GM18867 (cell line): Measurements from ENCODE around the gene EPHX1.
A peak's percentile ranks its signal among the peaks of the same experiment; 100 is the strongest.
"Not testable (repeated sequence)": the region's sequence is repeated elsewhere in the genome, so short reads cannot be mapped to it uniquely, and the experiment has no call there.

Experiments
- ATAC-seq: cut with Tn5 transposase; IDR thresholded peaks from one replicate; pipeline ENCODE4 v1.9.1; 2021; ENCODE audit warnings: mild to moderate bottlenecking, moderate library complexity; ENCODE audit not compliant: unreplicated experiment

EPHX1 gene

DNA sequence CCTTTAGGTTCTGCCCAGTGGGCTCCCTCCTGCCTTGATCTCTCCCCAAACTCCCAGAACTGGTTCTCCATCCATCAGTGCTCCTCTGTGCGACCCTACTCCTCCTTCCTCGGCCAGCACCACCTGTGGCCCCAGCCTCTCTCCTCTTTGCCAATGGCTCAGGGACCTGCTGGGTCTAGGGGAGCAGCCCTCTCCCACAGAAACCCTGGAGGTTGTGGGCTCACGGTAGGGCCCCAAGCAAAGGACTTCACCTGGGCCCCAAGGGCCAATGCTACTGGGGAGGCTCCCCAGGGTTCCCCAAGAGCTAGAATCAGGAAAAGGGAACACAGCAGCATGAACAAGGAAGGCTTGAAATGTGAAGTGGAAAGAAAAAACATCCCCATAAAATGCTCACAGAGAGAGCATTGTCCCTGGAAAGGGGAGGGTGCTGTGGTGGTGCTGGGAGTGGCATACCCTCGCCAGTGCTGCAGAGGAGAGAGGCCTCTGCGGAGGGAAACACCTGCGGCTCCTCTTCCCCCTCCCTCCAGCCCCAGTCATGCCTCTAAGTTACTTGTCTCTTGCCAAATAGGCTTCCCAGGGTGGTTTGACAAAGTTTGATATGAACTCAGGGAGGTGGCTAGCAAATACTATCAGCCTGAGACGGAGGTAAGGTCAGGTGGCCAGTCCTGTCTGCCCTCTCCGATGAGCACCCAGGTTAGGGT, 69.7 kb downstream of the EPHX1 start:
- ATAC-seq = no peak

- ATAC-seq = no peak
Measured at GRCh38 chr1:225880222-225880588, 70.3 kb downstream of the EPHX1 start.

DNA sequence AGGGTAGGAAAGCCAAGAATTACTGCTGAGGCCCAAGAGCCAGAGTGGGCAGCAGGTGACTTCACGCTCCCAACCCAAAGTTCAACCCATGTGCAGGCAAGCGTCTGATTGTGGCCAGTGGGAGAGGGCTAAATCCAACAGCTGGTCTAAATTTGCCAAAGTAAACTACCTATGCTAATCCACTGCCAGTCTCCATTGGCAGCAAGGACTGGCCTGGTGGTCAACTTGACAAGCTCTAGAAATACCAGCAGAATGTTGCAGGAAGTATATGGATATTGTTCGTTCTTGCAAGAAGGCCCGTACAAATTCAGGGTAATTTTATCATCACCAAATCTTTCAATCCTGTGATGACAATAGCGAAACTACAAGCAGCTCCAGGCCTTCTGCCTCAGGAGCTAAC, 70.7 kb downstream of the EPHX1 start:
- ATAC-seq = no peak

- ATAC-seq = peak; percentile 19
Measured at GRCh38 chr1:225881081-225881958, 71.4 kb downstream of the EPHX1 start.

- peak; percentile 82 for ATAC-seq
Measured at GRCh38 chr1:225881959-225882693, 72.2 kb downstream of the EPHX1 start, which contains the start of gene TMEM63A. Gene TMEM63A (minus strand): TSS chr1:225882380. CDS start chr1:225877580, 4,800 bp downstream.

DNA sequence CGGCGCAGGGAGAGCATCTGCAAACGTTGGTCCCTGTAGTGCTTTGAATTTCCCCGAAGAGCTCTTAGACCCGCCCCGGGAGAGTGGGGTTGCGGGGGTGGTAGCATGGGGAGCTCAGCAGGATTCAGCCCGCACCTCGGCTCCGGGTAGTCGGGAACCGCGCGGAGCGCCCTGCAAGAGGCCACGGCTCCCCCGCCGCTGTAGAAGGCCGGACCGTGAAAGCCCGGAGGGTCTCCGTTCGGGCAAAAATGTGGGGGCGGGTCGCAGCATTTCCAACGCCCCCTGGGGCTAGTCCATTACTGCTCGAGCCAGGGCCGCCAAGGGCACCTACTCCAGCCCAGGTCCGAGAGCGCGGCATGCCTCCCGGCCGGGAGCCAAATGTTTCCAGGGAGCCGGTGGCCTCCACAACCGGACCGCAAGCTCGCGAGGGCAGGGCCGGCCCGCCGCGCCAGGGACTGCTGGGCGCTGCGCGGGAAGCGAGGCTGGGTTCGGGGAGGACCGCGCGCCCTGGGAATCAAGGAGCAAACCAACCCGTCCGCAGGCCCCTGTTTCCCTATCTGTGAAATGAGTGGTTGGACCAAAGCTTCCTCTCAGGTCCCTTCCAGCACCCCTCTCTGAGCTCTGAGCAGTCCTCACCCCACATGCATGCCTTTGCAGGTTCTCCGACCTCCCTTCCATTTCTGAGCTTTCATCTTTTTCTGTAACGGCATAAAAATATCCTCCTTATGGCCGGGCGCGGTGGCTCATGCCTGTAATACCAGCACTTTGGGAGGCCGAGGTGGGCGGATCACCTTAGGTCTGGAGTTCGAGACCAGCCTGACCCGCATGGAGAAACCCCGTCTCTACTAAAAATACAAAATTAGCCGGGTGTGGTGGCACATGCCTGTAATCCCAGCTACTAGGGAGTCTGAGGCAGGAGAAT, 73.0 kb downstream of the EPHX1 start:
- peak; percentile 35 for ATAC-seq

DNA sequence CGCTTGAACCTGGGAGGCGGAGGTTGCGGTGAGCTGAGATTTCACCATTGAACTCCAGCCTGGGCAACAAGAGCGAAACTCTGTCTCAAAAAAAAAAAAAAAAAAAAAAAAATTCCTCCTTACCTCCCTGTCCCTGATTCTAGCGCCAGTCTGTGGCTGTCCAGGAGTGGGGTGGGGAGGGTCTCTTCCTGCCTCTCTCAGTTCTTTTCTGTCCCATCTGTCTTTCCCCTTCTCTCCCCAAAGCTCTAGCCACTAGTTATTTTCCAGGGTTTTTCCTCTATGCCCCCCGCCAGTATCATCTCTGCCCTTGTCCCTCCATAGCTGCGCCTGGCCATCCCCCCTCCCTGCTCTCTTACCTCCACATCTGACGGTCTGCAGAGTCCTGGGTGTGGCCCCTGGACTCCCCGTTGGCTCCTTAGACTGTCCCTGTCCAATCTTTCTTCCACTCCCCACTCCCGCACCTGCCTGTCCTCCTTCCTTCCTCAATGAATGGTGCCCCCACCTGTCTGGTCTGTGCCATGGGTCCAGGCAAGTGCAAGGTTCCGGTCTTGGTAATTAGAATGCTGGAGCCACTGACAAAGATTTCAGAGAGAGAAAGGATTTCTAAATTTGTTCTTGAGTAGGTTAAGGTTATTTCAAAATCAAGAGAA, 73.8 kb downstream of the EPHX1 start:
- ATAC-seq = no peak

GRCh38 chr1:225885336-225885735, 75.4 kb downstream of the EPHX1 start:
- no peak for ATAC-seq

DNA sequence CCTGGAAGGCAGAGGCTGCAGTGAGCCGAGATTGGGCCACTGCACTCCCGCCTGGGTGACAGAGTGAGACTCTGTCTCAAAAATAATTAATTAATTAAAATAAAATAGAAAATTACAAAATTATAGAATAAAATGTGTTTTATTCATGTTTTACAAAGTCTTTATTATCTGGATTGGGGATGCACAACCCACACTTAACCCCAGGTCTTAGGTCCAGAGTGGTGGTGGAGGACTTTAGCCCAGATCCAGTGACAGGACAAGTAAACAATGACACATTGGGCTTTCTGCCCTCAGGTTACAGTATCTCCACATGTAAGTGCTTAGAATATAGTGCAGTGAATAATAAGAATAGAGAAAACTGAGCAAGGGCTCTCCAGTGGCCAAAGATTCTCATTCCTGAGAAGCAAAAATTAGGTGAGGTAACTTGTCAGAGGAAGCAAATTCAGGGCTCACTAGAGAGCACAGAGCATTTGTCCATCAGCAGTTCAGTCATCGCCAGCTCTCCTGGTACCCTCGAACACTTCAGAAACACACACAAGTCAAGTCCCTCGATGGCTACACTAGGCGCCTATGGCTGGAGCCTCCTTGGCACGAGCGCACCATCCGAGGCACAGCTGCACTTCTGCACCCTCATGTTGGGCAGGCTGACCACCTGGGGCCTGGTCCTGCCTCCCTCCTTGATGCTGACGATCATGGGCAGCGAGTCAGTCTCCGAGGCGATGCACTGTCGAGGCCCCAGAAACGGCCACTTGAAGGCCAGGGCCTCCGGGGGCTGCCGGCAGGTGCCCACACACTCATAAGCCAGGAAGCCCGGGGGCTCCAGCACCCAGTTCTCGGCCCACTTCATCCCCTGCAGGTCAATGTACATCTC, 76.5 kb downstream of the EPHX1 start:
- no peak for ATAC-seq

- no peak for ATAC-seq
Measured at GRCh38 chr1:225887030-225887314, 77.0 kb downstream of the EPHX1 start.

GRCh38 chr1:225887554-225888288, 77.8 kb downstream of the EPHX1 start:
- ATAC-seq = not testable (repeated sequence)

GRCh38 chr1:225888289-225888897, 78.5 kb downstream of the EPHX1 start:
- no peak for ATAC-seq

DNA sequence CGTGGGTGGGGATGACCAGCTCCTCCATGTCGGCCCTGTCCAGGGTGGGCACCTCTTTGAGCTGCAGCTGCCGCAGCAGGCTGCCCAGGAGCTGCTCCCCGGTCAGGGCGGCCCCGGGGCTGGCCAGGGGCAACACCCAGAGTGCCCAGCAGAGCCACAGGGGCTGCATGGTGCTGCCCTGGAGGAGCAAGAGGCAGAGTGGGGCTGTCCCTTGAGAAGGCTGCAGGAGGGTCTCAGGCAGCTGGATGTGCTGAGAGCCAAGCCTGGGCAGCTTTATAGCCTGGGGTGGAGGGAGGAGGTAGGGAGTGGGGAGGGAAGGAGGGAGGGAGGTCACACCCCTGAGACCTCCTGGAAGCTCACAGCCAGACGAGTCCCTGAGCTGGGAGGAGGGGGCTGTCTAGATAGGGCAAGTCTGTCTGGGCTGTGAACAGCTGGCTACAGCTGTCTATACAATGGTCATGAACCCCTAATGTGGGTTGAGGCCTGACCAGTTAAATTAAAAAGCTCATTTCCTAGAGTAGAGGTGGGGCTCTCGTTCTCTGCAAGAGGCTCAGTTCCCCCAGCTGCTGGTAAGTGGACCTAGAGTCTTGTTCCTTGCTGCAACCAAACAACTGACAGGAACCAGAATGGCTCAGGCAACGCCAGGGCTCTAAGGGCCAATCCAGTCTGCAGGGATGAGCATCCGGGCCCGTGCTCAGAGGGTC, 79.1 kb downstream of the EPHX1 start, which contains the start of gene LEFTY1:
Gene LEFTY1 (minus strand): TSS at position 249 of the 704 bp plus-strand sequence. CDS start 80 bp downstream, at position 169.
- ATAC-seq = no peak

DNA sequence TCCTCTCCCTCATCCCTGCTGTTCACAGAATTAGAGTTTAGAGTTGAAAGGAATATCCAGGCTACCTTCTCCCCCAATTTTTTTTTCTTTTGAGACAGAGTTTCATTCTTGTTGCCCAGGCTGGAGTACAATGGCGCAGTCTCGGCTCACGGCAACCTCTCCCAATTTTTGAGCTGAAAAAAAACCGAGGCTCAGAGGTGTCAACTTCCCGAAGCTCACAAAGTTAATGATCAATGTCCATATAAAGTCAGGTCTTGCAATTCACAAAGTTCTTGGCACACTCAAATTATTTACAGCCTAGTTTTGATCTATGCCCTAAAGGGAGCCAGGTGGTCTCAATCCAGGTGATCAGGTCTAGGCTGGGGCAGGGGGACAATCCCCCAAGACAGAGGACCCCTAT, 79.8 kb downstream of the EPHX1 start:
- no peak for ATAC-seq

DNA sequence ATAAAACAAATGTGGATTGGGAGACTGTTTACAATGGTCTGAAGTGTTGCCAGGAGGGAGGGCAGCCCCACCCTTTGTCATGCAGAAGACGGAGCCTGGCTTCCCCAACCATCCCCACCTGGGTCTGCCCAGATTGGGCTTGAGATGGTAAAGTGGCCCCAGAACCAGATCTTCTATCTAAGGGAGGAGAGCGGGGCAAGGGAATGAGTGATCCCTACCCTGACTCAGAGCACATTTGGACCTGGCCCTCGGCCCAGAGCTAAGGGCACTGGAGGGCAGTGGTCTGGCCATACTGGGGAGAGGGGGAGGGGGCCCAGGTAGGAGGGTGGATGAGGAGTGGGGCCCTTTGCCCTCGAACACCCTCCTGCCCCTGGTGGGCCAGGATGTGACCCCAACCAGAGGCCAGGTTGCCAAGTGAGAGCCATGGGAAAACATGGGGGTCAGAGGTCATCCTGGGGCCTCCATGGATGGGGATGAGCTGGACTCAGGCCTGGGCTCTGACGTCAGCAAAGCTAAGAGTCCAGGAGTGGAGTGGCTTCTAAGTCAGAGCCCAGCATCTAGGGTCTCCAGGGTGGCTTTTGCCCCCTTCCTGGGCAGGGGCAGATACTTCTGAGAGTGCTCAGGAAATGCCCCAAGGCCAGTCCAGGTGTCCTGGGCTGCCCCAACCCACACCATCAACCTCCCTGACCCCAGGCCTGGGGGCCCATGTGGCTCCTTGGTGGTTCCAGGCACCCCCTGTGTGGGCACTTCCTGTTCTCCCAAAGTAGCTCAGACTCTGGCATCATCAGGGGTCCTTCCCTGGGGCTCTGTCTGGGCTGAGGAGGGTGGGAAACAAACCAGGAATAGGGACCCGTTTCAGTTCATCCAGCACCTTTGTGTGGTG, 80.7 kb downstream of the EPHX1 start:
- ATAC-seq = no peak

DNA sequence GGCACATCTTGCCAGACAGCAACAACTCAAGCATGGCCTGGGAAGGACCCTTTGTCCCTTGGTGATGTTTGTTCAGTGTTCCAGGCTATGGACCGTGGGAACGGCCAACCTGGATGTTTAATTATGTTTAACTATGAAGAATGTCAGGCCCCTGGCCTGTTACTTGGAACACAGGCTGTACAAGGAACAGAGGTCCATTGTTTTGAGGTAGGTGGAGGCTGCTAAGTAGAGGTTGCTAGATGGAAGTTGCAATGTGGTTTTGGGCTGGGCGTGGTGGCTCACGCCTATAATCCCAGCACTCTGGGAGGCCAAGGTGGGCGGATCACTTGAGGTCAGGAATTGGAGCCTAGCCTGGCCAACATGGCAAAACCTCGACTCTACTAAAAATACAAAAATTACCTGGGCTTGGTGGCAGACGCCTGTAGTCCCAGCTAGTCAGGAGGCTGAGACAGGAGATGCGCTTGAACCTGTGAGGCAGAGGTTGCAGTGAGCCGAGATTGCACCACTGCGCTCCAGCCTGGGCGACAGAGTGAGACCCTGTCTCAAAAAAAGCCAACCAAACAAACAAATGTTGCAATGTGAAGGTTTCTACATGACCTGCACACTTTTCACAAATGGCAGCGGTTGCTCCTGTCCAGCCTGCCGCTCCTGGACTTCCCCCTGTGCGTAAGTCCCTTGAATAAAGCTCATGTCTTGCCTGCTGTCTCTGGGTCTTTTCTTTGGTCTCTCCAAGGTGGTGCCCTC, 81.5 kb downstream of the EPHX1 start:
- no peak for ATAC-seq
